ENCODE results near the gene PADI1.

- TF ChIP-seq MEIS1 (CRISPR knock-in tag; IDR thresholded peaks at IDR 0.05; ENCODE audit: borderline replicate concordance) (no peak), CTCF (tag by site-specific recombination; IDR thresholded peaks at IDR 0.05) (no peak), ZFHX2 (tag by site-specific recombination; conservative IDR thresholded peaks at IDR 0.05) (no peak), ZBTB1 (tag by site-specific recombination; IDR thresholded peaks at IDR 0.05) (no peak), ZNF555 (tag by site-specific recombination; conservative IDR thresholded peaks at IDR 0.05) (no peak), ZNF548 (tag by site-specific recombination; IDR thresholded peaks at IDR 0.05) (no peak), ZBTB17 (tag by site-specific recombination; IDR thresholded peaks at IDR 0.05) (no peak), ZNF610 (tag by site-specific recombination; IDR thresholded peaks at IDR 0.05; ENCODE audit: borderline replicate concordance) (no peak), ZNF394 (tag by site-specific recombination; IDR thresholded peaks at IDR 0.05; ENCODE audit: borderline replicate concordance) (no peak), ZBTB11 (tag by site-specific recombination; conservative IDR thresholded peaks at IDR 0.05; ENCODE audit: low read depth) (no peak), ZNF580 (tag by site-specific recombination; IDR thresholded peaks at IDR 0.05) (no peak), SALL2 (tag by site-specific recombination; IDR thresholded peaks at IDR 0.05; ENCODE audit: borderline replicate concordance) (no peak), ZNF670 (tag by site-specific recombination; IDR thresholded peaks at IDR 0.05; ENCODE audit: low read depth) (no peak)
Measured at GRCh38 chr1:17200756-17201155, 4.2 kb upstream of the PADI1 start.

All from HEK293 (cell line).